ENCODE data around the gene ATF7IP2.
"Not testable (repeated sequence)": the region's sequence is repeated elsewhere in the genome, so short reads cannot be mapped to it uniquely, and the experiment has no call there.

The ATF7IP2 gene

DNA sequence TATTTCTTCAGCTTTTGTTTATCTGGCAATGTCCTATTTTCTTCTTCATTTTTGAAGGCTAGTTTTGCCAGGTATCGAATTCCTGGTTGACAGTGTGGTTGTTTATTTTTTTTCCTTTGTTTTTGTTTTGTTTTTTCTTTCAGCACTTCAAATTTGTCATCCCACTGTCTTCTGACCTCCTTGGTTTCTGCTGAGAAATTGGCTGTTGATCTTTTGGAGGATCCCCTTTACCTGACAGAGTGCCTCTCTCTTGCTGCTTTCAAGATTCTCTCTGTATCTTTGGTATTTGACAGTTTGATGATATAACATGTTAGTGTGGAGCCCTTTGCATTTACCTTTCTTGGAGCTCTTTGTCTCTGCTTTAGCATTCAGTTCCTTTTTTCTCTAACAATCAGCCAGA is 9.6 kb upstream of the ATF7IP2 start:
- DNase-seq: no peak

- no peak for DNase-seq
Observed at GRCh38 chr16:10383626-10384025, 2.2 kb upstream of the ATF7IP2 start.

DNA sequence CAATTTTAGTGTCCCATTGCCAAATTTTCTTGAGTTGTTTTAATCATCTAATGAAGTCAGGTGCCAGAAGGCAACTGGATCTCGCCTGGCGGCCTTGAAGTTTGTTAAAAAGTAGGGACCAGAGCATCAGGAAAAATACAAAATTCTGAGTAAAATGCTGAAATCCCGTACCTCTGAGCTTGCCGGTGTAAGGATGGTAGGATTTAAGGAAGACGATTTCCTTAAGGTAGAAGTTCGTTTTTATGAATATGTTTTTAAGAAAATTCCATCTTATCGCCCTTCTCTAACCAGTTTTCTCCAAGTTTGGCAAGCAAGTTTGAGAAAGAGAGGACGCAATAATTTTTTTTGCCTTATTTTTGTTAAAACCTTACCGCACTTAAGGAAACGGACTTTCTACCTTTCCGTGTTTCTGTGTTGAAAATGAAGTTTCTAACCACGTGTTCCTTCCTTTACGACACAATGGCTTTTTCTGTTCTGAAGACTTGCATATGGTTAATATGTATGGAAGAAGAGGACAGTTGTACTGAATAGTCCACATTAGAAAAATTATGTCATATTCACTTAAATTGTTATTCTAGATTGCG is 748 bp downstream of the ATF7IP2 start:
- DNase-seq: no peak

- no peak for DNase-seq
Observed at GRCh38 chr16:10387188-10387617, 1.3 kb downstream of the ATF7IP2 start.

- DNase-seq: no peak
Observed at GRCh38 chr16:10388988-10389387, 3.1 kb downstream of the ATF7IP2 start.

GRCh38 chr16:10390330-10390729 is 4.5 kb downstream of the ATF7IP2 start:
- DNase-seq: no peak

DNA sequence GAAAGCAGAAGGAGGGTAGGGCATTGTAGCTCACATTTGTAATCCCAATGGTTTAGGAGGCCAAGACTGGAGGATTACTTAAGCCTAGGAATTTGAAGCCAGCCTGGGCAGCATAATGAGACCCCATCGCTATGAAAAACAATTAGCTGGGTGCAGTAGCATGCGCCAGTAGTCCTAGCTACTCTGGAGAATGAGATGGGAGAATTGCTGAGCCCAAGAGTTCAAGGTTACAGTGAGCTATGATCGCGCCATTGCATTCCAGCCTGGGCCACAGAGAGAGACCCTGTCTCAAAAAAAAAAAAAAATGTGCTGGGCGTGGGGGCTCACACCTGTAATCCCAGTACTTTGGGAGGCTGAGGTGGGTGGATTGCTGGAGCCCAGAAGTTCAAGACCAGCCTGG is 5.0 kb downstream of the ATF7IP2 start:
- no peak for DNase-seq

- no peak for DNase-seq
Observed at GRCh38 chr16:10391339-10391738, 5.5 kb downstream of the ATF7IP2 start.

DNA sequence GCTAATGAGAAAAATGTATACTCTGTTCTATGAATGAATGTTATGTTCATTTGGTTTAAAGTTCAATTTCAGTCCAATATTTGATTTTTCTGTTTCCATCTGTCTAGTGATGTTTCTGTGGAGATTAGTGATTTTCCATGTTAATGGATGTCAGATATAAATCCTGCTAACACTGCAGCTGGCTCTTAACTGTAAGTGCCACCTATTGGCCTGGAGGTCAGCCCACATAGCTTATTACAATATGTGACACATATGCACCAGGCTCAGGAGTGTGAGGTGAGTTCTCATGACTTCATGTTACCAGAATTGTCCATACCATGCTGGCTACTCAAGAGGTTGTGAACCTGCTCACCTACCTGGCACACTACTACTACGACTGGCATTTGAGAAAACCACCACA is 17.1 kb downstream of the ATF7IP2 start:
- no peak for DNase-seq

DNA sequence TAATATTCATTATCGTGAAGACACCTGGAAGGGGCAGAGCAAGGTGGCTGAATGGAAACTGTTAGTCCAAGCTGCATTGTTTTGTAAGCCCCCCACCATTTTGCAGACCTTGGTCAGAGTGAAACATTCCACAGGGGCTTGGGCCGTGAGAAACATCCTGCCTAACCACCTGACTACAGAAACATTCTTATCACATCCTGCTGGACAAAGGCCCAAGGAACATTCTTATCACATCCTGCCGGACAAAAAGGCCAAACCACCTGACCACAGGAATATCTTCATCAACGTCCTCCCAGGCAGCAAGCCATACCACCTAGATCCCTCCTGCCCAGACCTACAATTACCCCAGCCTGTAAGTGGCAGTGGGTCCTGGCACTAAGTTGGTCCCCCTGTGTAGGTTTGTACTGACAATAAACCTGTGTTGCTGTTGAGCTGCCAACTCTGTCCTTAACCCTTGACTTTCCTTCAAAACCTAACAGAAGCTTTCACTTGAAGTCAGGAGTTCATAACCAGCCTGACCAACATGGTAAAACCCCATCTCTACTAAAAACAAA is 19.6 kb downstream of the ATF7IP2 start:
- no peak for DNase-seq

DNA sequence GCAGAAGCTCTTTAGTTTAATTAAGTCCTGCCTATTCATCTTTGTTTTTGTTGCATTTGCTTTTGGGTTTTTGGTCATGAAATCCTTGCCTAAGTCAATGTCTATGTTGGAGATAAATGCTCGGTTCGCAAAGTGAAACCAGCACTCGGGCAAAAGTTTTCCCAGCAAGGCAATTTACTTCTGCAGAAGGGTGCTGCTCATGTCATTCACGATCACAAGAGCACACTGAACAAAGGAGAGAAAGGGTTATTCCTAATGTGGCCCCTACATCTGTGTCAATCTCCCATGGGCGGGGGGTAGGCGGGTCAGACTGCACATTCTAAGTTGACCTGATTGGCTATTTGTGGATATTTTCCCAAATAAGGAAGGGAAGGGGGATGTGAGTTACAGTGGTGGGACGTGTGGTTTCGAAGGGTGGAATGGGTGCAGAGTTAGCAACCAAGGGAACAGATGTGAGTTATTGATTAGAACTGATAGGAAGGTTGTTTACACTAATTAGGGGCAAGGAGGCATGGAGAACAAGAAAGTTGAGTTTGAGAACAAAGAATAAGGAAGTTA is 23.0 kb downstream of the ATF7IP2 start:
- no peak for DNase-seq

DNA sequence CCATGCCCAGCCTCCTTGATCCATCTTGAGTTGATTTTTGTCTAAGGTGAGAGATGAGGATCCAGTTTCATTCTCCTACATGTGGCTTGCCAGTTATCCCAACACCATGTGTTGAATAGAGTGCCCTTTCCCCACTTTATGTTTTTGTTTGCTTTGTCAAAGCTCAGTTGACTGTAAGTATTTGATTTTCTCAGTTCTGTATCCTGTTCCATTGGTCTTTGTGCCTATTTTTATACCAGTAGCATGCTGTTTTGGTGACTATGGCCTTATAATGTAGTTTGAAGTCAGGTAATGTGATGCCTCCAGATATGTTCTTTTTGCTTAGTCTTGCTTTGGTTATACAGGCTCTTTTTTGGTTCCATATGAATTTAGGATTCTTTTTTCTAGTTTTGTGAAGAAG is 23.9 kb downstream of the ATF7IP2 start:
- not testable (repeated sequence) for DNase-seq

DNA sequence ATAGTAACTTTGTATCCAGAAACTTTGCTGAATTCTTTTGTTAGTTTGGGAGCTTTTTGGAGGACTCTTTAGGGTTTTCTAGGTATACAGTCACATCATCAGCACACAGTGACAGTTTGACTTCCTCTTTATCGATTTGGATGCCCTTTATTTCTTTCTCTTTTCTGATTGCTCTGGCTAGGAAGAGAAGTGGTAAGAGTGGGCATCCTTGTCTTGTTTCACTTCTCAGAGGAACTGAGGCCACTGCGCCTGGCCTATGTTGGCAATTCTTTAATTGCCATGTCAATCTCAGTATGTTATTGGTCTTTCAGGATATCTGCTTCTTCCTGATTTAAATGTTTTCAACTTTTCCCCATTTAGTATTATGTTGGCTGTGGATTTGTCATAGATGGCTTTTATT is 24.6 kb downstream of the ATF7IP2 start:
- no peak for DNase-seq

DNA sequence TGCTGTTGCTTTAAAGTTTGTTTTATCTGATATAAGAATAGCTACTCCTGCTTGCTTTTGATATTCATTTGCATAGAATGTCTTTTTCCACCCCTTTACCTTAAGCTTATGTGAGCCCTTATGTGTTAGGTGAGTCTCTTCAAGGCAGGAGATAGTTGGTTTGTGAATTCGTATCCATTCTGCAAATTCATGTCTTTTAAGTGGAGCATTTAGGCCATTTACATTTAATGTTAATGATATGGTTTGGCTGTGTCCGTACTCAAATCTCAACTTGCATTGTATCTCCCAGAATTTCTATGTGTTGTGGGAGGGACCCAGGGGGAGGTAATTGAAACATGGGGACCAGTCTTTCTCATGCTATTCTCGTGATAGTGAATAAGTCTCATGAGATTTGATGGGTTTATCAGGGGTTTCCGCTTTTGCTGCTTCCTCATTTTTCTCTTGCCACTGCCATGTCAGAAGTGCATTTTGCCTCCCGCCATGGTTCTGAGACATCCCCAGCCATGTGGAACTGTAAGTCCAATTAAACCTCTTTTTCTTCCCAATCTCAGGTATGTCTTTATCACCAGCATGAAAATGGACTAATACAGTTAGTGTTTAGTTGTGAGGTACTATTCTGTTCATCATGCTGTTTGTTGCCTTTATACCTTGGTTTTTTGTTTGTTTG is 27.2 kb downstream of the ATF7IP2 start:
- no peak for DNase-seq

DNA sequence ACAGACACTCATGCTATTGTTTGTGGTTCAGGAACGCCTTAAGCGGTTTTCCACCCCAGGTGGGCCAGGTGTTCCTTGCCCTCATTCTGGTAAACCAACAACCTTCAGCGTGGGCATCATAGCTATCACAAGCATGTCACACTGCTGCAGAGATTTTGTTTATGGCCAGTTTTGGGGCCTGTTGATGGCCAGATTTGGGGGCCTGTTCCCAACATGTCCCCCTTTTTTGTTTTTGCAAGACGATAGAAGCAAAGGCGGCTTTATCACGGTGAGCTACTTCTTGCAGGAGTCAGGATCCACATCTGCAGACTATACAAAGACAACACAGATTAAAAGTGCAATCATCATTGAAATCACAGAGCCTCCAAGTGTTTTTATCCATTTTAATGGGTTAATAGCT is 32.3 kb downstream of the ATF7IP2 start:
- DNase-seq: not testable (repeated sequence)

- no peak for DNase-seq
Observed at GRCh38 chr16:10419701-10420100, 33.8 kb downstream of the ATF7IP2 start.

DNA sequence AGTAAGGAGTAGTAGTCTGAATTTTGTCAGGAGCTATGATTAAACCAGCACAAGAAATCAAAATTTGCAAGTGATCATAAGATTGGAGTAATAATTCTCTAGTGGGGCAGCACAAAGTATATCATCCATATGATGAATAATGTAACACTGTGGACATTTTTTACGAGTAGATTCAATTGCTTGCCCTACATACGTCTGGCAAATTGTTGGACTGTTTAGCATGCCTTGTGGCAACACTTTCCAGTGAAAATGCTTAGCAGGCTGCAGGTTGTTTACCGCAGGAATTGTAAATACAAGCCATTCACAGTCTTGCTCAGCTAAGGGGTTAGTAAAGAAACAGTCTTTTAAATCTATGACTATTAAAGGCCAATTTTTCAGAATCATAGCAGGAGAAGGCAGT is 35.7 kb downstream of the ATF7IP2 start:
- no peak for DNase-seq

DNA sequence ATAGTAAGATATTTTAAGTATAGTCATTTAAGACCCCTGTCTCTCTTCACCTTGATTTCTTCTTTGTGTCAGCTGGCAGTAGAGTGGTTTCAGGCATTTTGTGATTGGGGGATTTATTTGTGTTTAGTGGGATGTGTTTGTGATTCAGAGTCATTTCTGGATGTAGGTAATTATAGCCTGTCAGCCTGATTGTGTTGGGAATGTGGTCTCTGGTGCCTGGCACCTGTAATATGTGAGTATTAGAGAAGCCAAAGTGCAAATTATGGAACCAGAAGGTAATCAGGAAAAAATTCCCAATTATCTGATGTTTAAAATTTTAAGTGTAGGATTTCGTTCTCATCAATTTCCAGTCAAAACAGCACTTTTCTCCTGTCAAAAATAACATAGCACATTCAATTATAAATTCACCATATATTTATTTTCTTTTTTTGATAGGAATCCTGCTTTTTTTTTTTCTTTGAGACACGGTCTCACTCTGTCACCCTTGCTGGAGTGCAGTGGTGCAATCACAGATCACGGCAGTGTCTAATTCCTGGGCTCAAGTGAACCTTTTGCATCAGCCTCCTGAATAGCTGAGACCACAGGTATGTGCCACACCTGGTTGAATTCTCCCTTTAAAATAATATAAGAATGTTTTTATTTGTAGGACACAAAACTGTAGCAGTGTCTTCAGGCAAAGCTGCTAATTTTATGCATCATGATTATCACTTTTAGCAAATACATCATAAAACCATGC is 42.7 kb downstream of the ATF7IP2 start:
- no peak for DNase-seq

- not testable (repeated sequence) for DNase-seq
Observed at GRCh38 chr16:10429299-10429969, 43.6 kb downstream of the ATF7IP2 start.

GRCh38 chr16:10441726-10442125 is 55.9 kb downstream of the ATF7IP2 start:
- DNase-seq: no peak

DNA sequence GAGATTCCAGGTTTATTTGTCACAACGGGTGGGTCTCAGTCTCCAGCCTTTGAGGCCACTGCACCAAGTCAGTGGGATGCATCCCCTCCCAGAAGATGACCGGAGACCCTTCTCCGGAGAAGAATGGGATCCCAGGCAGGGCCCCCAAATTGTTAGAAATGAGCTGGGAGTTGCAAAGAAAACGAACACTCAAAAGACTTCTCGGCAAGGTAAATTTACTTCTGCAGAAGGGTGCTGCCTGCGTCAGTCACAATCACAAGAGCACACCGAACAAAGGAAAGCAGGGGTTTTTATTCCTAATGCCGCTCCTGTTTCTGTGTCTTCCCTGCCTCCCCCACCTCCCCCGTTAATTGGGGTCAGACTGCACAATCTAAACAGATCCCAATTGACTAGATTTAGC is 61.4 kb downstream of the ATF7IP2 start:
- no peak for DNase-seq

- not testable (repeated sequence) for DNase-seq
Observed at GRCh38 chr16:10452208-10453158, 66.6 kb downstream of the ATF7IP2 start.
